Superior temporal gyrus (tissue), 1 donor: ENCODE measurements around the gene CTXND2.

Experiments used
- DNase-seq: peaks from one replicate; pipeline ENCODE4 v3.0.0-alpha.2; 2016; ENCODE audit errors: extremely low spot score

Gene CTXND2

DNA sequence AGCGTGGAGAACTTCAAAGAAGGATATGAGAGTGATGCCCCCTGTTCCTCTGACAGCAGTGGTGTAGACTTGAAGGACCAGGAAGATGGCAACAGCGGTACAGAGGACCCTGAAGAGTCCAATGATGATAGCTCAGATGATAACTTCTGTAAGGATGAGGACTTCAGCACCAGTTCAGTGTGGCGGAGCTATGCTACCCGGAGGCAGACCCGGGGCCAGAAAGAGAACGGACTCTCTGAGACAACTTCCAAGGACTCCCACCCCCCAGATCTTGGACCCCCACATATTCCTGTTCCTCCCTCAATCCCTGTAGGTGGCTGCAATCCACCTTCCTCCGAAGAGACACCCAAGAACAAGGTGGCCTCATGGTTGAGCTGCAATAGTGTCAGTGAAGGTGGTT, 73.7 kb downstream of the CTXND2 start:
- no peak for DNase-seq

DNA sequence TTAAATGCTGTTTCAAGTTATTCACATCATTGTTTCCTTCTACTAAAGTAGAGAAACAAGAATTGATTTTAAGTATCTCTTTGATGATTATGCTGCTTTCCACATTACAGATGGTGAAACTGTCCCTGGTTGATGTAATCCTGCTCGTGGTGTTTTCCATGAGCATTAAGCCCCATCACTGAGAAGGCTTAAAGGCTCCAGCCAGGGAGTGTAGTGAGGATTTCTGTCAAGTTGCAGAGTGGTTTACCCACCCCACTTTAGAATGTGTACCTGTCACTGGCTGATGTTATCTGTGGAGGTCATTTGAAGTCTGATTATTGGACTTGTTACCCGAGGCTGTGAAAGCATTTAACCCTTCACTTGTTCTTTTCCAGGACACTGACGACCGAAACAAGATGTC, 74.8 kb downstream of the CTXND2 start:
- no peak for DNase-seq
